ENCODE results near the gene RPL13A. TPM values are rescaled to one million over a fixed set of nuclear protein-coding genes. Genes with fewer than 3 reads are reported as not detected.
A peak's percentile ranks its signal among the peaks of the same experiment; 100 is the strongest.
"Not testable (repeated sequence)": the region's sequence is repeated elsewhere in the genome, so short reads cannot be mapped to it uniquely, and the experiment has no call there.

RPL13A gene
- total RNA-seq, 1 experiment from 2014 or later, result 5,406 TPM

GRCh38 chr19:49455773-49456172 lies 31.6 kb upstream of the RPL13A start:
- no peak for DNase-seq (ENCODE audit: low read depth)

- DNase-seq (ENCODE audit: low read depth), result no peak
These were observed 31.1 kb upstream of the RPL13A start for GRCh38 chr19:49456326-49456725.

GRCh38 chr19:49458567-49458903 lies 28.9 kb upstream of the RPL13A start:
- no peak for DNase-seq (ENCODE audit: low read depth)

GRCh38 chr19:49459388-49459787 lies 28.0 kb upstream of the RPL13A start:
- DNase-seq (ENCODE audit: low read depth), result no peak

GRCh38 chr19:49461130-49461529 lies 26.3 kb upstream of the RPL13A start:
- DNase-seq (ENCODE audit: low read depth), result not testable (repeated sequence)

GRCh38 chr19:49461656-49462055 lies 25.8 kb upstream of the RPL13A start:
- no peak for DNase-seq (ENCODE audit: low read depth)

- DNase-seq (ENCODE audit: low read depth), result no peak
These were observed 24.9 kb upstream of the RPL13A start for GRCh38 chr19:49462492-49462891.

GRCh38 chr19:49463960-49464740 lies 23.3 kb upstream of the RPL13A start:
- no peak for DNase-seq (ENCODE audit: low read depth)

GRCh38 chr19:49465371-49465770 lies 22.0 kb upstream of the RPL13A start:
- DNase-seq (ENCODE audit: low read depth), result no peak

- DNase-seq (ENCODE audit: low read depth), result no peak
These were observed 19.2 kb upstream of the RPL13A start for GRCh38 chr19:49468199-49468598.

GRCh38 chr19:49468746-49469447 lies 18.5 kb upstream of the RPL13A start:
- DNase-seq (ENCODE audit: low read depth), result no peak

- DNase-seq (ENCODE audit: low read depth), result no peak
These were observed 17.4 kb upstream of the RPL13A start for GRCh38 chr19:49469828-49470614.

- no peak for DNase-seq (ENCODE audit: low read depth)
These were observed 16.8 kb upstream of the RPL13A start for GRCh38 chr19:49470615-49470978.

- no peak for DNase-seq (ENCODE audit: low read depth)
These were observed 14.5 kb upstream of the RPL13A start for GRCh38 chr19:49472936-49473335.

- not testable (repeated sequence) for DNase-seq (ENCODE audit: low read depth)
These were observed 13.9 kb upstream of the RPL13A start for GRCh38 chr19:49473501-49473867.

- DNase-seq (ENCODE audit: low read depth), result peak; percentile 78
These were observed 13.4 kb upstream of the RPL13A start, which contains the start of gene FLT3LG for GRCh38 chr19:49473868-49474541. Gene FLT3LG (plus strand): TSS chr19:49474215. CDS start chr19:49474640, 425 bp downstream.

- DNase-seq (ENCODE audit: low read depth), result no peak
These were observed 12.9 kb upstream of the RPL13A start for GRCh38 chr19:49474542-49474924.

- no peak for DNase-seq (ENCODE audit: low read depth)
These were observed 12.1 kb upstream of the RPL13A start for GRCh38 chr19:49475191-49475917.

- no peak for DNase-seq (ENCODE audit: low read depth)
These were observed 11.2 kb upstream of the RPL13A start for GRCh38 chr19:49475995-49476880.
